22Rv1 (cell line): Measurements from ENCODE around the gene TMBIM6.

Experiments used
- H3K27ac ChIP-seq: fragments of 450-650 bp; 2 replicates; pipeline ENCODE4 v1.5.1; 2017
- ZFX ChIP-seq: fragments of 450-650 bp; IDR thresholded peaks from 2 replicates; pipeline ENCODE4 v1.6.1; 2017; ENCODE audit warnings: antibody characterized with exemption, borderline replicate concordance
- TF ChIP-seq, protein P1 (sequence below): fragments of 450-650 bp; IDR thresholded peaks from 2 replicates; pipeline ENCODE4 v1.5.1; 2017; ENCODE audit warnings: mild to moderate bottlenecking

The TMBIM6 gene

DNA sequence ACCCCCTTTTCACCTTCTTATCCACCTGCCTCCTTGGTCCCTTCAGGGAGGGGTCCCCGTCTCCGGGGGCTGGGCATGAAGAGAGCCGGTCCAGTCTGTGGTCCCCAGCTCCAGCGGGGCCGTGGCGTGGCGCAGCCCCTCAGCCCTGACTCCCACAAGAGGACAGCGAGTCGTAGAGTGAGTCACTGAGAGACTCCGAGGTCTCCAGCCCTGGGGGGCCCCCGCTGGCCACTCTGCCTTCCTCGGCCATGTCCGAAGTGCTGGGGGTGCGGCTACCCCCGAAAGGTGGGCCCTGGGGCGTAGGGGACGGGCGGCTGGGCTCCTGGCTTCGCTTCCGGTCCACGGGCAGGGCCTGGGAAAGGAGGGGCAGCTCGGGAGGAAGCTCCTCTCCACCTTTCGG, 50.3 kb downstream of the TMBIM6 start:
- TF ChIP-seq ZFX, result no peak
- TF ChIP-seq, protein P1, sequence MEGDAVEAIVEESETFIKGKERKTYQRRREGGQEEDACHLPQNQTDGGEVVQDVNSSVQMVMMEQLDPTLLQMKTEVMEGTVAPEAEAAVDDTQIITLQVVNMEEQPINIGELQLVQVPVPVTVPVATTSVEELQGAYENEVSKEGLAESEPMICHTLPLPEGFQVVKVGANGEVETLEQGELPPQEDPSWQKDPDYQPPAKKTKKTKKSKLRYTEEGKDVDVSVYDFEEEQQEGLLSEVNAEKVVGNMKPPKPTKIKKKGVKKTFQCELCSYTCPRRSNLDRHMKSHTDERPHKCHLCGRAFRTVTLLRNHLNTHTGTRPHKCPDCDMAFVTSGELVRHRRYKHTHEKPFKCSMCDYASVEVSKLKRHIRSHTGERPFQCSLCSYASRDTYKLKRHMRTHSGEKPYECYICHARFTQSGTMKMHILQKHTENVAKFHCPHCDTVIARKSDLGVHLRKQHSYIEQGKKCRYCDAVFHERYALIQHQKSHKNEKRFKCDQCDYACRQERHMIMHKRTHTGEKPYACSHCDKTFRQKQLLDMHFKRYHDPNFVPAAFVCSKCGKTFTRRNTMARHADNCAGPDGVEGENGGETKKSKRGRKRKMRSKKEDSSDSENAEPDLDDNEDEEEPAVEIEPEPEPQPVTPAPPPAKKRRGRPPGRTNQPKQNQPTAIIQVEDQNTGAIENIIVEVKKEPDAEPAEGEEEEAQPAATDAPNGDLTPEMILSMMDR, result no peak
- H3K27ac ChIP-seq, result no peak overlapping the region

DNA sequence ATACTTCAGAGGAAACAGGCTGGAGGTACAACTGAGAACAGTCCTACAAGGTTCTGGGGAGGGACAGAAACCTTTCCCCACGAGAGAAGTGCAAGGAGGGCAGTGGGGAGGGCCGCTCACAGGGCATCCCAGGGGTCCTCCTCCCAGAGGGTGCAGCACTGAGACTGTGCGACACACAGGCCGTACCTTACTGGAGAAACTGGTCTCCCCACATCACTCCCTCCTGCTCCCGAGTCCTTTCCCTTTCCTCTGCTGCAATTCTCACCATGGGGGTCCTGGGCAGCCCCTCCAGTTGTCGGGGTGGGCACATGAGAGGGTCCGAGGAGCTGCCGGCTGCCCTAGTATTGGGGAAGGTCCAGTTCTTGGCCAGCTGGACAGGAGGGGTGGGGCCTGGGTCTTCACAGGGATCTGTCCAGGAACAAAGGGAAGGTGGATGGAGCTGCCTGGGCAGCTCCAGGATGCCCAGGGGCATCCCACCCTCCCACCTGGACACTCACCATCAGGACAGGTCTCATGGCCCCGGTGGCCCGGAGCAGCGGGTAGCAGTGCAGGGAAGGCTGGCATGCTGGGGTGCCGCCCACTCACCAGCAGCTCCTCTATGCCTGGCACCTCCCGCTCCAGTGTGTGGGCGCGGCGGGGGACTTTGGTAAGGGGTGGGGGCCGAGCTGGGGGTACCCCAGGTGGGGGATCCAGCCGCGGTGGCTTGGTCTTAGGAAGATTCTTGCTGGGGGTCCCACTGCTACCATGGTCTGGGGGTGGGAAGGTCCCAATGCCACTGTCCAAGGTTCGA, 51.0 kb downstream of the TMBIM6 start:
- no peak for TF ChIP-seq ZFX
- TF ChIP-seq, protein P1, result no peak
- no peak overlapping the region for H3K27ac ChIP-seq

DNA sequence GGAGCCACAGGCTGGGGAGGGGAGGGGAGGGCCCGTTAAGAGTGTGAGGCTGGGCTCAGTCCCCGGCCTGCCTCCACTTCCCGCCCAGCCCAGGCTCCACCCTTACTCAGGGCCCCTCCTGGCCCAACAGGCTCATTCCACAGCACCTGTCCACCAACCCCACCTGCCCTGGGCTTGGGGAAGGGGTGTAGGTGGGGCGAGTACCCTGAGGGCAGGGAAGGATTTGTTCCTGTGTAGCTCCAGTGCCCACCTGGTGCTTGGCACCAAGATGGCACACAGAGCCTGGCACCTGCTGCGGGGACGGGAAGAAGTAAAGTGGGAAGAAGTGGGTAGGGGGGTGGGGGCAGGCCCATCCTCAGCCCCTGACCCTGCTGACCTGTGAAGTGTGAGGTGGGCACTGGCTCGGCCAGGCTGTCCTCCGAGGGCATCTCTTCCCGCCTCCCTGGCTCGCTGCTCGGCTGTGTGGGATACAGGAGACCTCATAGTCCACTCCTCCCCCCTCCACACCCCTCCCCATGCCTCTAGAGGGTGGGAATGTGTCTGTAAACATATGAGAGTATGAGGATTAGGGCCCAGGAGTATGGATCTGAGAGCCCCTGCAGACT, 51.7 kb downstream of the TMBIM6 start:
- TF ChIP-seq, protein P1, result no peak
- no peak for TF ChIP-seq ZFX
- no peak overlapping the region for H3K27ac ChIP-seq

DNA sequence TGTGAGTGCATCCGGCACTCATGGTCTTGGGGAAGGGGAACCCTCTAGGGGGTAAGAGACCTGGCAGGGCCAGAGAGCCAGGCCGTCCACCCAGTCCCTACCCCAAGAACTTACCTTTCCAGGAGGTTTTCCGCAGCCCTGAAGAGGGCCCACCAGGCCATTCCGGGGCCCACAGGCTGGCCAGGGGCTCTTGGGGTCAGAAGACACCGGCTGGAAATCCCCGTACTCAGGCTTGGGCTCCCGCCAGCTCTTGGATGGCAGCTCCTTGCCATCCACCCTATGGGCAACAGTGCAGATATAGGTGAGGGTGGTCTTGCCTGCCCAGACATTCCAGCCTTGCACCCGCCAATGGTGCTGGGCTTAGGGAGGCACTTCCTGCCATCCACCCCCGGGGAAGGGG, 52.3 kb downstream of the TMBIM6 start:
- TF ChIP-seq, protein P1, result no peak
- TF ChIP-seq ZFX, result no peak
- no peak overlapping the region for H3K27ac ChIP-seq

DNA sequence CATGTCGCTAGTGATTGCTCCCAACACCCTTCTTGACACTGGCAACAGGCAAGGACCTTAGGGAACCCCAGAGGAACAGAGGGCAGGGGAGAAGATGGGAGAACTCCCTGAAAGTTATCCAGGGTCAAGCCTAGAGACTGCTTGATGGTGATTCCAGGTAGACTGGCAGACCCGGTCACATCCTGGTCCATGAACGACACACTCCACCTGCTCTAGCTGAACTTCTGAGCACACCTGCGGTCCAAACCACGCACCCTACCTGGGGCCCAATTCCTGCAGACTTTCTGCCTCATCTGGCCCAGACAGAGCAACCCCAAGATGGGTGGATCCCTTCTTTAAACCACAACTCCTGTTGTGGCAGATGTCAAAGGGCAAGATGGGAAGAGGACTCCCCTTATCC, 52.7 kb downstream of the TMBIM6 start:
- H3K27ac ChIP-seq, result no peak overlapping the region
- TF ChIP-seq, protein P1, result no peak
- TF ChIP-seq ZFX, result no peak

DNA sequence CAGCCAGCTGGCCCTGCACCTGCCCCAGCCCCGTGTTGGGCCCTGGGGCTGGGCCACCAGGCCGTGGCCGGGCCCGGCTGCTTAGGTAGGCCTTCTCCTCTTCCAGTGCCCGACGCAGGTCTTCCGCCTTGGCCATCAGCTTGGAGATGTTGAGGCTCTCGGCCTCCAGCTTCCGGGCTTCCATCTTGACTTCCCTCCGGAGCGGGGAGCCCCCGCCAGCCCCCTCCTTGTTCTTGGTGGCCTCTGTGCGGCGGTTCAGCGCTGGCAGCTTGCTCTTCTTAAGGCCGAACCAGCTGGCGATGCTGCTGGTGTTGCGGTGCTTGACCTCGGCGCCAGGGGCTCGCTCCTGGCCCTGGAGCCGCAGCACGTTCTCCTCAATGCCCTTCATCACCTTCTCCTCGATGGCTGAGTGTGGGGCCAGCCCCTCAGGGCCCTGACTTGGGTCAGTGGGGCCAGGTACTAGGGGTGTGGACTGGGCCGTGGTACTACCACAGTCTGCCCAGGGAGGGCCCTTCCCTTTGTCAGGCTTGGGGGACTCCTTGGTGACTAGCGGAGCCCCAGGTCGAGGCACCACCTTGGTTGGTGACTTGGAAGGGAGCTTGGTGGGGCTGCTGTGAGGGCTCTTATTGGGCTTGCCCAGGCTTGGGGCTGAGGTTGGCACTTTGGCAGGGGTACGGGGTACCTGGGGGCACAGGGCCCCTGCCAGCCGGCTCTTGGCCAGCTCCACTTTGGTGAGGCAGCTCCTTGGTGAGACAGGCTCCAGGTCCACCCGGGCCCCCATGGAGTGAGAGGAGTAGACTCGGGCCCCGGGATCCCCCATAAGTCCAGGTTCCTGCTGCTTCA, 53.7 kb downstream of the TMBIM6 start:
- no peak overlapping the region for H3K27ac ChIP-seq
- TF ChIP-seq ZFX, result no peak
- TF ChIP-seq, protein P1, result no peak
